Endodermal cell (in vitro differentiated cells): ENCODE measurements around the gene ARL15. TPM values are rescaled to one million over a fixed set of nuclear protein-coding genes. Genes with fewer than 3 reads are reported as not detected.

Source experiments
- DNase-seq: peaks from one replicate; pipeline ENCODE4 v3.0.0-alpha.2; 2017
- H3K27ac ChIP-seq: 2 replicates; pipeline ENCODE4 v1.5.1; 2013; ENCODE audit warnings: mild to moderate bottlenecking, low read depth, low read length, moderate library complexity
- H3K27me3 ChIP-seq: 2 replicates; pipeline ENCODE4 v1.6.1; 2013; ENCODE audit warnings: mild to moderate bottlenecking, low read length, moderate library complexity; ENCODE audit not compliant: insufficient read depth, control insufficient read depth, poor library complexity, severe bottlenecking
- H3K36me3 ChIP-seq: 2 replicates; pipeline ENCODE4 v1.7.0; 2013; ENCODE audit warnings: mild to moderate bottlenecking, low read length, moderate library complexity; ENCODE audit not compliant: control insufficient read depth, insufficient read depth
- H3K4me1 ChIP-seq: one replicate; pipeline ENCODE4 v1.7.0; 2013; ENCODE audit warnings: low read length; ENCODE audit not compliant: control insufficient read depth, insufficient read depth
- H3K4me3 ChIP-seq: 2 replicates; pipeline ENCODE4 v1.5.1; 2013; ENCODE audit warnings: mild to moderate bottlenecking, low read length, moderate library complexity
- H3K9ac ChIP-seq: 2 replicates; pipeline ENCODE4 v1.6.1; 2013; ENCODE audit warnings: mild to moderate bottlenecking, low read length, moderate library complexity; ENCODE audit not compliant: poor library complexity, severe bottlenecking; ENCODE audit errors: extremely low read depth
- H3K9me3 ChIP-seq: 2 replicates; pipeline ENCODE4 v1.6.1; 2013; ENCODE audit warnings: mild to moderate bottlenecking, low read length, moderate library complexity; ENCODE audit not compliant: control insufficient read depth
- H3K27ac Mint-ChIP-seq: 2 replicates; pipeline ENCODE4 v1.8.0; 2020; ENCODE audit warnings: mixed read lengths
- H3K27me3 Mint-ChIP-seq: 2 replicates; pipeline ENCODE4 v1.8.0; 2021; ENCODE audit warnings: mild to moderate bottlenecking, mixed read lengths; ENCODE audit not compliant: insufficient read depth
- H3K36me3 Mint-ChIP-seq: 2 replicates; pipeline ENCODE4 v1.8.0; 2020; ENCODE audit warnings: low read depth, mixed read lengths
- H3K4me1 Mint-ChIP-seq: 2 replicates; pipeline ENCODE4 v1.8.0; 2020; ENCODE audit warnings: mixed read lengths
- H3K4me3 Mint-ChIP-seq: 2 replicates; pipeline ENCODE4 v1.8.0; 2020; ENCODE audit warnings: mild to moderate bottlenecking, moderate library complexity, mixed read lengths
- H3K9me3 Mint-ChIP-seq: 2 replicates; pipeline ENCODE4 v1.8.0; 2020; ENCODE audit warnings: mild to moderate bottlenecking, mixed read lengths
- WGBS, 2 experiments: methylation state at CpG; one replicate each; pipeline versions ENCODE4 v1.1.5 to v1.1.7; 2013; ENCODE audit warnings: missing lambda C conversion rate in 2 of 2, mixed read lengths in 1 of 2; ENCODE audit not compliant: insufficient coverage in 1 of 2, insufficient read length in 1 of 2; 5-methylcytosine and 5-hydroxymethylcytosine counted together
- total RNA-seq, 2 donors: library from RNA; stranded (reverse); fragmentation: NEBNext Ultra II Directional in 1 of 2; extraction: Animal tissue kit (Norgen Biotek cat#: 25700) in 1 of 2; gene quantifications; 2 replicates in 1 of 2; 3 replicates in 1 of 2; pipeline ENCODE4 v1.2.1, GENCODE V29; 2021
- TF ChIP-seq, protein P1 (sequence below): fragments of 200-600 bp; sonication (generic); conservative IDR thresholded peaks from 2 replicates; pipeline ENCODE4 v1.5.0; 2021; ENCODE audit warnings: antibody characterized with exemption, mild to moderate bottlenecking

The ARL15 gene
- total RNA-seq, 2 donors from 2014 or later, result 23.3 to 24.0 TPM

DNA sequence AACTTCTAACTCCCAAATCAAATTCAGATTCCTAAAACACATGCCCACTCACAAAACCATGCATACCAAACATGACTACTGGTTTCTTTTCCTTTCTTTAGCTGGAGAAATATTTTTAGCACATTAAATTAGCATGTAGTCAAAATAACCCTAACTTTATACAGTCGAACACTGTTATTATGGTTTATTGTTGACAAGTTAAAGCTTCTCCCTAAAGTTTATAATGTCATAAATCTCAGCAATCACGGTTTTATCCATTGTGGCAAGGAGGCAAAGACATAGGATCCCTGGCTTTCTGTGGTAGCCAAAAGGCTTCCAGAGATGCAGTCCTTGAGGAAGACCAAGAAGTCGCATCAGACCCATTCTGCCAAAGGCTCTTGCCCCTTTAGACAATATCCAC, 27.5 kb downstream of the ARL15 start:
- peaks cover 3% of the 10 kb centered on the region for H3K9me3 Mint-ChIP-seq
- Histone ChIP-seq H3K36me3 (no peaks in the 10 kb centered on the region), H3K4me3 (no peak overlapping the region), H3K27me3 (no peaks in the 10 kb centered on the region), H3K9ac (no peak overlapping the region), H3K4me1 (peaks cover 9% of the 10 kb centered on the region), H3K9me3 (peaks cover 11% of the 10 kb centered on the region), H3K27ac (no peak overlapping the region)
- 98 to 100% methylated on average over 1 to 3 of the region's 3 CpGs for WGBS, 2 experiments
- no peak for DNase-seq
- H3K4me1 Mint-ChIP-seq, result peaks cover 19% of the 10 kb centered on the region
- H3K27ac Mint-ChIP-seq, result no peak overlapping the region
- H3K4me3 Mint-ChIP-seq, result no peak overlapping the region
- TF ChIP-seq, protein P1, sequence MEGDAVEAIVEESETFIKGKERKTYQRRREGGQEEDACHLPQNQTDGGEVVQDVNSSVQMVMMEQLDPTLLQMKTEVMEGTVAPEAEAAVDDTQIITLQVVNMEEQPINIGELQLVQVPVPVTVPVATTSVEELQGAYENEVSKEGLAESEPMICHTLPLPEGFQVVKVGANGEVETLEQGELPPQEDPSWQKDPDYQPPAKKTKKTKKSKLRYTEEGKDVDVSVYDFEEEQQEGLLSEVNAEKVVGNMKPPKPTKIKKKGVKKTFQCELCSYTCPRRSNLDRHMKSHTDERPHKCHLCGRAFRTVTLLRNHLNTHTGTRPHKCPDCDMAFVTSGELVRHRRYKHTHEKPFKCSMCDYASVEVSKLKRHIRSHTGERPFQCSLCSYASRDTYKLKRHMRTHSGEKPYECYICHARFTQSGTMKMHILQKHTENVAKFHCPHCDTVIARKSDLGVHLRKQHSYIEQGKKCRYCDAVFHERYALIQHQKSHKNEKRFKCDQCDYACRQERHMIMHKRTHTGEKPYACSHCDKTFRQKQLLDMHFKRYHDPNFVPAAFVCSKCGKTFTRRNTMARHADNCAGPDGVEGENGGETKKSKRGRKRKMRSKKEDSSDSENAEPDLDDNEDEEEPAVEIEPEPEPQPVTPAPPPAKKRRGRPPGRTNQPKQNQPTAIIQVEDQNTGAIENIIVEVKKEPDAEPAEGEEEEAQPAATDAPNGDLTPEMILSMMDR, result no peak
- H3K36me3 Mint-ChIP-seq, result peaks cover 3% of the 10 kb centered on the region
- no peaks in the 10 kb centered on the region for H3K27me3 Mint-ChIP-seq

- Histone ChIP-seq H3K4me1 (peaks cover 10% of the 10 kb centered on the region), H3K27ac (no peak overlapping the region), H3K9ac (no peak overlapping the region), H3K36me3 (no peaks in the 10 kb centered on the region), H3K4me3 (no peak overlapping the region), H3K9me3 (peaks cover 11% of the 10 kb centered on the region), H3K27me3 (no peaks in the 10 kb centered on the region)
- 95 to 100% methylated on average over 1 to 3 of the region's 3 CpGs for WGBS, 2 experiments
- no peak overlapping the region for H3K4me3 Mint-ChIP-seq
- TF ChIP-seq, protein P1, result no peak
- DNase-seq, result no peak
- peaks cover 3% of the 10 kb centered on the region for H3K9me3 Mint-ChIP-seq
- peaks cover 22% of the 10 kb centered on the region for H3K4me1 Mint-ChIP-seq
- no peak overlapping the region for H3K27ac Mint-ChIP-seq
- no peaks in the 10 kb centered on the region for H3K27me3 Mint-ChIP-seq
- peaks cover 5% of the 10 kb centered on the region for H3K36me3 Mint-ChIP-seq
Observed at GRCh38 chr5:54281960-54282692, 28.2 kb downstream of the ARL15 start.

DNA sequence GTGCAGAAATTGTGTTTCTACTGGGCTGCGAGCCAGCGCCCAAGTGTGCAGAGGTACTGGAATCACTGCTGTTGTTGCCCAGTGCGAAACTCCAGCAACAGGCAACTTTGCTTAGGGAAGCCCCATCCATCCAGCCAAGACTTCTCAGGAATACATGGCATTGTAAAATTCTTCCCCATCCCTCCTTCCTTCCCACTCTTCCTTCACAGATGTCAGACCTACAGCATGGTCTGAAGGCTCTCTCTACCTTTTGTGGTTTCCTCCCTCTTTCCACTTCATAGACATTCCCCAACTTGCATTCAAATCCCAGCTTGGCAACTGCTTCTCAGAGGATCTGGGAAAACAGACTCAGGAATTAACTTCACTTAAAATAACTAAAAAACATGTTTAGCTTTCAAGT, 30.4 kb downstream of the ARL15 start:
- H3K36me3 Mint-ChIP-seq, result peaks cover 5% of the 10 kb centered on the region
- H3K4me3 Mint-ChIP-seq, result no peak overlapping the region
- H3K9me3 Mint-ChIP-seq, result peaks cover 3% of the 10 kb centered on the region
- Histone ChIP-seq H3K4me3 (no peak overlapping the region), H3K9me3 (peaks cover 11% of the 10 kb centered on the region), H3K27ac (no peak overlapping the region), H3K4me1 (peaks cover 10% of the 10 kb centered on the region), H3K9ac (no peak overlapping the region), H3K27me3 (no peaks in the 10 kb centered on the region), H3K36me3 (no peaks in the 10 kb centered on the region)
- DNase-seq, result no peak
- H3K27me3 Mint-ChIP-seq, result no peaks in the 10 kb centered on the region
- H3K4me1 Mint-ChIP-seq, result peaks cover 18% of the 10 kb centered on the region
- TF ChIP-seq, protein P1, result no peak
- 61 to 100% methylated on average over 2 to 3 of the region's 3 CpGs for whole genome bisulfite sequencing, 2 experiments
- peak overlapping the region; percentile 11 for H3K27ac Mint-ChIP-seq
